Suprapubic skin (tissue), 4 donors: ENCODE data around the gene HES1.

Source experiments
- POLR2A ChIP-seq, 2 donors: fragments of 450-650 bp; IDR thresholded peaks; one replicate each; pipeline ENCODE4 v1.6.1; 2017; ENCODE audit warnings: antibody characterized with exemption in 2 of 2, mild to moderate bottlenecking in 2 of 2, moderate library complexity in 2 of 2
- POLR2AphosphoS5 ChIP-seq, 3 donors: sonication (generic); formaldehyde crosslinking; IDR thresholded peaks; one replicate each; pipeline ENCODE4 v1.6.1; 2017; ENCODE audit warnings: antibody characterized with exemption in 3 of 3
- TF ChIP-seq, protein P1 (sequence below), 2 donors: fragments of 200-600 bp in 1 of 2; fragments of 450-650 bp in 1 of 2; sonication (generic) in 1 of 2; IDR thresholded peaks; one replicate each; pipeline ENCODE4 v1.5.1; 2016 to 2019; ENCODE audit warnings: antibody characterized with exemption in 2 of 2, mild to moderate bottlenecking in 1 of 2, moderate library complexity in 1 of 2

DNA sequence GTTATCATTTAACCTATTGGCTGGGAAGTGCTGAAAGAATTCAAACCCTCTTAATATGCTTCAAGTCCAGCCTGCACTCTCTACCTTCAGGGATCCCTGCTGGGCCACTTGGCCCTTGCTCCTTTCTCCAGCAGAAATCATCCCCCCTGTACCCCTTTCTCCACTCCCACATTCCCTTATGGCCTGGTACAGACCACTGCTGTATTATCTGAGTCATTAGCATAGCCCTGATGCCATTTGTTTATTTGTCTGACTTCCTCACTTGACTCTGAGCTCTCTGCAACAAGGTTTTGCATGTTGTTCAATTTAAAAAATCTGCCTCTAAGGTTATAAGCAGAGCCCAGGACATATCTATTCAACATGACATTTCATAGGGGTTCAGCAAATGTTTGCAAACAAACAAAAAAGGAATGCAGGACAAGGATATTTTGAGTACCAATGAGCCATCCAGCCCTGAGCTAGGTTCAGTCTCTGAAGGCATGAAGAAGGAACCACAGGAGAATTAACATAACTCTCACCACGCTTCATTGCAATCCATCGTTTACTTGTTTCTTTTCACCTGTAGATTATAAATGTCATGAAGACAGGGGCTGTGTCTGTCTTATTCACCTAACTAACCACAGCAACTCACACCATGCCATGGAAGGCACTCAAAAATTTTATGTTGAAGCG is 26.6 kb upstream of the HES1 start:
- TF ChIP-seq POLR2A (IDR thresholded peaks at IDR 0.05) (no peak), POLR2AphosphoS5 (IDR thresholded peaks at IDR 0.05) (no peak)
- TF ChIP-seq, protein P1, sequence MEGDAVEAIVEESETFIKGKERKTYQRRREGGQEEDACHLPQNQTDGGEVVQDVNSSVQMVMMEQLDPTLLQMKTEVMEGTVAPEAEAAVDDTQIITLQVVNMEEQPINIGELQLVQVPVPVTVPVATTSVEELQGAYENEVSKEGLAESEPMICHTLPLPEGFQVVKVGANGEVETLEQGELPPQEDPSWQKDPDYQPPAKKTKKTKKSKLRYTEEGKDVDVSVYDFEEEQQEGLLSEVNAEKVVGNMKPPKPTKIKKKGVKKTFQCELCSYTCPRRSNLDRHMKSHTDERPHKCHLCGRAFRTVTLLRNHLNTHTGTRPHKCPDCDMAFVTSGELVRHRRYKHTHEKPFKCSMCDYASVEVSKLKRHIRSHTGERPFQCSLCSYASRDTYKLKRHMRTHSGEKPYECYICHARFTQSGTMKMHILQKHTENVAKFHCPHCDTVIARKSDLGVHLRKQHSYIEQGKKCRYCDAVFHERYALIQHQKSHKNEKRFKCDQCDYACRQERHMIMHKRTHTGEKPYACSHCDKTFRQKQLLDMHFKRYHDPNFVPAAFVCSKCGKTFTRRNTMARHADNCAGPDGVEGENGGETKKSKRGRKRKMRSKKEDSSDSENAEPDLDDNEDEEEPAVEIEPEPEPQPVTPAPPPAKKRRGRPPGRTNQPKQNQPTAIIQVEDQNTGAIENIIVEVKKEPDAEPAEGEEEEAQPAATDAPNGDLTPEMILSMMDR (IDR thresholded peaks at IDR 0.05) = no peak
